HG03280 (cell line): Measurements from ENCODE around the gene HEATR1.

ENCODE experiments used
- ATAC-seq: cut with Tn5 transposase; IDR thresholded peaks from one replicate; pipeline ENCODE4 v1.9.1; 2021; ENCODE audit warnings: mild to moderate bottlenecking, moderate library complexity; ENCODE audit not compliant: unreplicated experiment

Gene HEATR1

GRCh38 chr1:236543065-236543669 lies 61.1 kb downstream of the HEATR1 start:
- no peak for ATAC-seq

GRCh38 chr1:236541710-236542109 lies 62.6 kb downstream of the HEATR1 start:
- no peak for ATAC-seq

GRCh38 chr1:236540813-236541465 lies 63.4 kb downstream of the HEATR1 start:
- ATAC-seq, result no peak

- ATAC-seq, result no peak
Measured at GRCh38 chr1:236536540-236536939, 67.8 kb downstream of the HEATR1 start.

GRCh38 chr1:236535662-236536161 lies 68.6 kb downstream of the HEATR1 start:
- ATAC-seq, result no peak

- no peak for ATAC-seq
Measured at GRCh38 chr1:236535190-236535589, 69.1 kb downstream of the HEATR1 start.

GRCh38 chr1:236534151-236534651 lies 70.1 kb downstream of the HEATR1 start:
- ATAC-seq, result no peak

- no peak for ATAC-seq
Measured at GRCh38 chr1:236532850-236533249, 71.5 kb downstream of the HEATR1 start.

GRCh38 chr1:236530959-236531358 lies 73.4 kb downstream of the HEATR1 start:
- no peak for ATAC-seq

- ATAC-seq, result no peak
Measured at GRCh38 chr1:236530286-236530685, 74.0 kb downstream of the HEATR1 start.

GRCh38 chr1:236526079-236526478 lies 78.2 kb downstream of the HEATR1 start:
- ATAC-seq, result no peak

- no peak for ATAC-seq
Measured at GRCh38 chr1:236524895-236525184, 79.5 kb downstream of the HEATR1 start.

- ATAC-seq, result peak; percentile 90
Measured at GRCh38 chr1:236524142-236524894, 80.0 kb downstream of the HEATR1 start.

- peak; percentile 52 for ATAC-seq
Measured at GRCh38 chr1:236523704-236524141, 80.6 kb downstream of the HEATR1 start, which contains the start of gene LGALS8. Gene LGALS8, plus strand, starts transcription at chr1:236523982. Its CDS starts 2,089 bp downstream, at chr1:236526071.

GRCh38 chr1:236522937-236523703 lies 81.2 kb downstream of the HEATR1 start:
- no peak for ATAC-seq

GRCh38 chr1:236520445-236521005 lies 83.8 kb downstream of the HEATR1 start:
- no peak for ATAC-seq

- ATAC-seq, result no peak
Measured at GRCh38 chr1:236518322-236518721, 86.0 kb downstream of the HEATR1 start.

GRCh38 chr1:236516929-236517704 lies 87.2 kb downstream of the HEATR1 start:
- no peak for ATAC-seq

GRCh38 chr1:236515443-236515958 lies 88.8 kb downstream of the HEATR1 start:
- ATAC-seq, result no peak
